ENCODE data around the gene PLXNA4.

Gene PLXNA4

GRCh38 chr7:132430861-132431822 lies 145.1 kb downstream of the PLXNA4 start:
- H3K27ac ChIP-seq = no peak overlapping the region
- no peak for TF ChIP-seq CTCF (conservative IDR thresholded peaks at IDR 0.05)

GRCh38 chr7:132430041-132430855 lies 146.0 kb downstream of the PLXNA4 start:
- H3K27ac ChIP-seq = no peak overlapping the region
- TF ChIP-seq CTCF (conservative IDR thresholded peaks at IDR 0.05) = no peak

GRCh38 chr7:132429181-132429580 lies 147.1 kb downstream of the PLXNA4 start:
- TF ChIP-seq CTCF (conservative IDR thresholded peaks at IDR 0.05) = no peak
- no peak overlapping the region for H3K27ac ChIP-seq

- TF ChIP-seq CTCF (conservative IDR thresholded peaks at IDR 0.05) = no peak
- no peak overlapping the region for H3K27ac ChIP-seq
These were observed 147.9 kb downstream of the PLXNA4 start for GRCh38 chr7:132428247-132428919.

GRCh38 chr7:132425942-132426341 lies 150.3 kb downstream of the PLXNA4 start:
- no peak overlapping the region for H3K27ac ChIP-seq
- no peak for TF ChIP-seq CTCF (conservative IDR thresholded peaks at IDR 0.05)

GRCh38 chr7:132424821-132425724 lies 151.2 kb downstream of the PLXNA4 start:
- TF ChIP-seq CTCF (conservative IDR thresholded peaks at IDR 0.05) = no peak
- H3K27ac ChIP-seq = no peak overlapping the region
